Lung (tissue), 12 donors: Measurements from ENCODE around the gene CSPG4. TPM values are rescaled to one million over a fixed set of nuclear protein-coding genes. Genes with fewer than 3 reads are reported as not detected.
"Not testable (repeated sequence)": the region's sequence is repeated elsewhere in the genome, so short reads cannot be mapped to it uniquely, and the experiment has no call there.

ENCODE experiments used
- ATAC-seq: fragments of 200-7000 bp; cut with Tn5 transposase; one replicate; pipeline ENCODE4 v1.9.1; 2020; ENCODE audit warnings: moderate number of reproducible peaks; ENCODE audit not compliant: insufficient read depth, low FRiP score
- DNase-seq, 3 donors: peaks; one replicate each; pipeline ENCODE4 v3.0.0-alpha.2; 2013 to 2017
- H3K27ac ChIP-seq, 2 donors: one replicate each; pipeline ENCODE4 v1.5.1; 2013; ENCODE audit warnings: mild to moderate bottlenecking in 2 of 2, moderate library complexity in 2 of 2, control low read depth in 1 of 2, inconsistent platforms in 1 of 2, low read depth in 1 of 2, low read length in 1 of 2
- H3K27me3 ChIP-seq, 3 donors: one replicate each; pipeline ENCODE4 v1.5.1; 2013; ENCODE audit warnings: low read length in 2 of 3; ENCODE audit not compliant: control insufficient read depth in 3 of 3, insufficient read depth in 3 of 3
- H3K36me3 ChIP-seq, 4 donors: one replicate each; pipeline ENCODE4 v1.5.1; 2013; ENCODE audit warnings: low read length in 4 of 4, mild to moderate bottlenecking in 1 of 4, moderate library complexity in 1 of 4; ENCODE audit not compliant: control insufficient read depth in 4 of 4, insufficient read depth in 4 of 4
- H3K4me1 ChIP-seq, 5 donors: one replicate each; pipeline ENCODE4 v1.5.1; 2013; ENCODE audit warnings: low read length in 5 of 5, mild to moderate bottlenecking in 2 of 5, moderate library complexity in 1 of 5; ENCODE audit not compliant: control insufficient read depth in 5 of 5, insufficient read depth in 5 of 5
- H3K4me3 ChIP-seq: one replicate; pipeline ENCODE4 v1.5.1; 2013; ENCODE audit warnings: mild to moderate bottlenecking, control low read depth, moderate library complexity
- H3K9ac ChIP-seq, 2 donors: one replicate each; pipeline ENCODE4 v1.5.1; 2013; ENCODE audit warnings: low read length in 2 of 2, control low read depth in 1 of 2; ENCODE audit not compliant: insufficient read depth in 1 of 2
- H3K9me3 ChIP-seq, 4 donors: one replicate each; pipeline ENCODE4 v1.5.1; 2013; ENCODE audit warnings: low read length in 3 of 4, mild to moderate bottlenecking in 1 of 4, moderate library complexity in 1 of 4; ENCODE audit not compliant: control insufficient read depth in 4 of 4, insufficient read depth in 3 of 4
- CTCF ChIP-seq: IDR thresholded peaks from 2 replicates; pipeline ENCODE4 v1.5.1; 2012; ENCODE audit warnings: mild to moderate bottlenecking; ENCODE audit errors: control extremely low read depth, extremely low read depth
- WGBS, 2 donors: extraction: QIAGEN DNeasy Blood & Tissue Kit; methylation state at CpG; one replicate each; pipeline ENCODE4 v1.1.7; 2013; 5-methylcytosine and 5-hydroxymethylcytosine counted together
- polyA plus RNA-seq, 2 donors: library from polyadenylated mRNA; stranded (reverse); fragments of 200-250 nt; gene quantifications; one replicate each; pipeline ENCODE4 v1.2.1, GENCODE V29; 2013
- total RNA-seq, 2 donors: library from RNA; depleted of rRNA in 1 of 2; stranded (reverse); fragments of >200 nt in 1 of 2; gene quantifications; one replicate each; pipeline ENCODE4 v1.2.1, GENCODE V29; 2014 to 2021
- donor health status: control.
- donor health status: control.
- donor health status: Bipolar disorder and iron deficiency.
- donor health status: healthy.
- donor health status: DM: yes; HTN: yes; CAD: no.

CSPG4 gene
- total and polyA plus RNA-seq, 4 donors: 8.5 to 38.1 (median 24.2) TPM

DNA sequence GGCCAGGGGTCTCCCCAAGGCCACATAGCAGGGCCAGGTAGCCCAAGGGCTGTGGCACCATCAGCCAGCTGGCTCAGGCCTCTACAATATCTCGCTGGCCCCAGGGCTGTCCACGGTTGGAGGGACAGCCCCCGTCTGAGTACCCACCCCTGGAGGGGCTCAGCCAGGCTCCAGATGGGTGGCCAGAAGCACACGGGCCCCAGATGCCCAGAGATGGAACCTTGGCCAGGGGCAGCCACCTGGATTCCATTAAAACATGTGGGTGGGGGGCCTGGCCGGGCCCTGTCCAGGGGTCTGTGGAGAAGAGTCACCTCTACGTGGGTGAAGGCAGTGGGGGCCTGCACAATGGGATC, 8.4 kb downstream of the CSPG4 start:
- Histone ChIP-seq H3K36me3 (peaks cover 0 to 2% (median 0%) of the 10 kb centered on the region in 4 donors), H3K9me3 (no peaks in the 10 kb centered on the region), H3K4me1 (peaks cover 0 to 31% (median 8%) of the 10 kb centered on the region in 5 donors), H3K9ac (no peak overlapping the region), H3K27me3 (no peaks in the 10 kb centered on the region), H3K4me3 (no peak overlapping the region), H3K27ac (peak overlapping the region in 1 of 2 donors; percentile 67)
- no peak for TF ChIP-seq CTCF
- no peak for DNase-seq
- WGBS, 2 donors: 82 to 89% methylated on average over 5 to 6 of the region's 6 CpGs
- no peak for ATAC-seq

DNA sequence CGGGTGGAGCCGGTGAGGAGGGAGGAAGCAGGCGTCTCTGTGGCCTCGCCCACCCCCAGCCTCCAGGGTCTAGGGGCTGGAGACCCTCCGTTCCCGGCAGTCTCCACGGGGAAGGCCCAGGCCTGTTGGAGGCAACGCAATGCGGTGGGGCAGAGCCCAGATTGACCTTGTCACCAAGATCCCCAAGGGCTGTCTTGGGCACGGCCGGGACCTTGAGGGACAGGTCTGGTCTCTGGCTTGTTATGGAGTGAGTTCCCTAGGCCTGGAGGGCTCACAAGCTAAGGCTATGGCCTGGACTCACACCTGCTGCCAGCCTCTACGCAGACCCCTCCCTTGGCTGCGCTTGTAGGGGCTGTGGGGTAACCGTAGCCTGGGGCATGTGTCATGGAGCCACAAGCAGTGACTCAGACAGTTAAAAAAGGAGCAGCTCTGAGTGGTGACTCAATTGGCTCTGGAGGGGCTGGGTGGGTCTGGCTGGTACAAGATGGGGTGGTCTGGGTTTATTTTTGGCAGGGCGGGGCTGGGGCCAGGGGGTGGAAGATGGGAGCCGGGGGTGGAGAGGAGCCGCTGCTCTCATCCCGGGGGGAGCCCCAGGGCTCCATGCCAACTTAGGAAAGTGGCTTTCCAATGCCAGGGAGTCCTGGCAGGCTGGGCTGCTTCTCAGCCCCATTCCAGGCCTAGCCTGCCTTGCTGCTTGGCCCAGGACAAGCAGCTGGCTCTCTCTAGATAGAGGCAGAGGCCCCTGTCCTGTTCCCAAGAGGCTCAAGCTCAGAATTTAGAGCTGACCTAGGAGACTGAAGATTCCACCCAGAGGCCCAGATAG, 9.0 kb downstream of the CSPG4 start:
- not testable (repeated sequence) for H3K9me3 ChIP-seq, DNase-seq, H3K9ac ChIP-seq, H3K27me3 ChIP-seq, H3K36me3 ChIP-seq, H3K4me3 ChIP-seq, ATAC-seq, H3K27ac ChIP-seq
- WGBS, 2 donors: 79 to 87% methylated on average over 7 to 12 of the region's 18 CpGs
- peaks cover 0 to 29% (median 8%) of the 10 kb centered on the region in 5 donors for H3K4me1 ChIP-seq

DNA sequence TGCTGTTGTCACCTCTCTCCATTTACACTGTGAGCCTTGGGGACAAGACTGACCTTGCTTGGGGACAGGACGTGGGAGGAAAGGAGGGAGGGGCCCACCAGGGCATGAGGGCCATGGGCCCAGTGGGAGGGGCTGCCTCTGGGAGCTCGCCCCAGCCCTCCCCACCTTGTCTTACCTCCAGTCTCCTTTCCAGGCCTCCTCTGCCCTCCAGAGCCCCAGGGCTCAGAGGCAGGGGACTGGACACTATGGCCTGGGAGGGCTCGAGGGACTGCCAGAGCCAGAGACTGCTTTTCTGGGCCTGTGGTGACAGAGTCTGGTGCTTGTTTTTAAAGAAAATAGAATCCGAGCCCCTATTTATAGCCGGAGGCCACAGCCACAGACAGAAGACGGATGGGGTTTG, 10.2 kb downstream of the CSPG4 start:
- no peak overlapping the region for H3K4me3 ChIP-seq
- DNase-seq (no peak), ATAC-seq (no peak)
- H3K27ac ChIP-seq: peak overlapping the region in 1 of 2 donors; percentile 9
- no peaks in the 10 kb centered on the region for H3K27me3 ChIP-seq
- TF ChIP-seq CTCF: no peak
- 77 to 81% methylated on average over 4 to 6 of the region's 6 CpGs for WGBS, 2 donors
- H3K36me3 ChIP-seq: peaks cover 0 to 2% (median 0%) of the 10 kb centered on the region in 4 donors
- H3K4me1 ChIP-seq: peaks cover 0 to 29% (median 8%) of the 10 kb centered on the region in 5 donors
- no peaks in the 10 kb centered on the region for H3K9me3 ChIP-seq
- no peak overlapping the region for H3K9ac ChIP-seq

GRCh38 chr15:75701071-75702003, 11.3 kb downstream of the CSPG4 start:
- peaks cover 0 to 33% (median 8%) of the 10 kb centered on the region in 5 donors for H3K4me1 ChIP-seq
- WGBS, 2 donors: 76 to 88% methylated on average over 12 to 13 of the region's 13 CpGs
- not testable (repeated sequence) for DNase-seq, H3K9ac ChIP-seq, H3K4me3 ChIP-seq, H3K36me3 ChIP-seq, ATAC-seq, H3K9me3 ChIP-seq, H3K27me3 ChIP-seq
- H3K27ac ChIP-seq: peak overlapping the region in 1 of 2 donors; percentile 1

DNA sequence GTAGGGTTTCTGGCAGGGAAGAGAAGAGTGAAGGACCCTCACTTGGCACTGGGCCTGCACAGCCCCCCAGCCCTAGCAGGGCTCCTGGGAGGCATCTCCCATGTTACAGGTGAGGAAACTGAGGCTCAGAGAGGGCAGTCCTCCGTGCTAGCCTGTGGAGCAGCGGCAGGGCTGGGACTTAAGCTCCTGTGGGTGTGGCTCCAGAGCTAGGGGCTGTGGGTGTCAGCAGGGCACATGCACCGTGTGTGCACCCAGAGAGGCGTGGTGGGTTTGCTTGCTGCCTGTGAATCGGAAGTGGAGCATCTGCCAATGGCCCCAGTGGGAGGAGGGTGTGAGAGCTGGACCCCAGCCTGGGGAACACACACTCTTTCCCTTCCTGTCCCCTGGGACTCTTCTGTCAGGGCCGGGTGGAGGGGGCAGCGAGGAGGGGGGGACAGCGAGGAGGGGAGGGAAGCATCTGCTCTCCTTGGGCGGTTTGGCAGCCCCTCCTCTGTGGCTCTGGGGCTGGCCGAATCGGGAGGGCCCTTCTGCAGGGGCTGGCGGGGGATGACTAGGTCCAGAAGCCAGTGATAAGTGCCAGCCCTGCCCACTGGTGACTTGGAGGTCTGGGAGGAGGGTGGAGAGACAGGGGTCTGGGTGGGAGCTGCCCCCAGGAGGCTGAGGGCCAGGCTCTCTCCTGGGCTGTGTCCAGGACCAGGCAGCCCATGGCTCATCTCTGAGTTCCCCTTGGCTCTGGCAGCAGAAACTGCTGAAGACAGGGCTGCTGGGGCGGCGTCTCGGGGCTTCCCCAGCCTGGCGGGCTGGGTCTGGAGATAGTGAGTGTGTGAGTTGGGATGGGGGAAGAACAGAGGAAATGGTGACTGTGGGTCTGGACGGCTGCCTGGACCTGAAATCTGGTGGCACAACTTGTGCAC, 12.4 kb downstream of the CSPG4 start:
- Histone ChIP-seq H3K9ac (peak overlapping the region in 1 of 2 donors; percentile 7), H3K4me1 (peaks cover 0 to 37% (median 10%) of the 10 kb centered on the region in 5 donors)
- WGBS, 2 donors: 7 to 26% methylated on average over 5 to 16 of the region's 17 CpGs
- DNase-seq: peak; percentile 89 to 92 (median 91)
- not testable (repeated sequence) for H3K36me3 ChIP-seq, H3K4me3 ChIP-seq, H3K9me3 ChIP-seq, H3K27me3 ChIP-seq, H3K27ac ChIP-seq
- ATAC-seq: peak; percentile 49

GRCh38 chr15:75699517-75699916, 13.1 kb downstream of the CSPG4 start:
- H3K27ac ChIP-seq, H3K4me3 ChIP-seq, H3K9me3 ChIP-seq, ATAC-seq, H3K36me3 ChIP-seq, H3K9ac ChIP-seq, H3K27me3 ChIP-seq, DNase-seq: not testable (repeated sequence)
- 44 to 61% methylated on average over 7 of the region's 7 CpGs for WGBS, 2 donors
- H3K4me1 ChIP-seq: peaks cover 3 to 44% (median 14%) of the 10 kb centered on the region in 5 donors
